ENCODE results near the gene HSD17B10. TPM values are rescaled to one million over a fixed set of nuclear protein-coding genes. Genes with fewer than 3 reads are reported as not detected.

HSD17B10 gene
- total and polyA plus RNA-seq, 9 donors: 46.0 to 127 (median 85.1) TPM

- no peaks in the 10 kb centered on the region for H3K36me3 ChIP-seq
- no peak overlapping the region for H3K27ac ChIP-seq
- WGBS, 3 donors: 74 to 86% (median 78%) methylated on average over 5 of the region's 5 CpGs
- DNase-seq: no peak
- no peaks in the 10 kb centered on the region for H3K27me3 ChIP-seq
- TF ChIP-seq CTCF (IDR thresholded peaks at IDR 0.05) (no peak), EP300 (IDR thresholded peaks at IDR 0.05) (no peak), POLR2A (IDR thresholded peaks at IDR 0.05) (no peak)
- peaks cover 2% of the 10 kb centered on the region for H3K4me1 ChIP-seq (ENCODE audit: insufficient read depth)
- intact Hi-C loops (cut with DNase I): loop anchor here in 1 of 4 donors (5.0 kb wide), 1 partner anchor 118 kb away; no protein-coding TSS in a partner anchor
- H3K4me3 ChIP-seq: no peak overlapping the region
- H3K9me3 ChIP-seq: no peaks in the 10 kb centered on the region
These were observed 5.9 kb upstream of the HSD17B10 start for GRCh38 chrX:53440101-53440500.

- Histone ChIP-seq H3K27me3 (no peaks in the 10 kb centered on the region), H3K27ac (no peak overlapping the region), H3K36me3 (no peaks in the 10 kb centered on the region), H3K4me1 (ENCODE audit: insufficient read depth) (peaks cover 2% of the 10 kb centered on the region), H3K4me3 (no peak overlapping the region), H3K9me3 (no peaks in the 10 kb centered on the region)
- WGBS, 3 donors: 40 to 64% (median 52%) methylated on average over 1 of the region's 1 CpG
- intact Hi-C loops (cut with DNase I): loop anchor here in 3 of 4 donors (5.0 to 10.0 kb wide), 2 partner anchors 122 to 124 kb away; no protein-coding TSS in a partner anchor
- DNase-seq: no peak
- TF ChIP-seq CTCF (IDR thresholded peaks at IDR 0.05) (no peak), EP300 (IDR thresholded peaks at IDR 0.05) (no peak), POLR2A (IDR thresholded peaks at IDR 0.05) (no peak)
These were observed 4.7 kb upstream of the HSD17B10 start for GRCh38 chrX:53438832-53439230.

- WGBS, 3 donors: 49 to 57% (median 56%) methylated on average over 5 of the region's 5 CpGs
- DNase-seq: no peak
These were observed 4.1 kb upstream of the HSD17B10 start for GRCh38 chrX:53438174-53438831.

GRCh38 chrX:53437206-53437605 is 3.0 kb upstream of the HSD17B10 start:
- Histone ChIP-seq H3K36me3 (no peaks in the 10 kb centered on the region), H3K4me1 (ENCODE audit: insufficient read depth) (peaks cover 2% of the 10 kb centered on the region), H3K27ac (no peak overlapping the region), H3K27me3 (no peaks in the 10 kb centered on the region), H3K4me3 (no peak overlapping the region), H3K9me3 (no peaks in the 10 kb centered on the region)
- no peak for DNase-seq
- no peak for TF ChIP-seq POLR2A (IDR thresholded peaks at IDR 0.05)
- no peak for TF ChIP-seq EP300 (IDR thresholded peaks at IDR 0.05)
- TF ChIP-seq CTCF (IDR thresholded peaks at IDR 0.05): no peak
- intact Hi-C loops (cut with DNase I): loop anchor here in 3 of 4 donors (5.0 to 10.0 kb wide), 2 partner anchors 120 to 122 kb away; no protein-coding TSS in a partner anchor
- WGBS, 3 donors: 71 to 85% (median 82%) methylated on average over 2 of the region's 2 CpGs

More at GRCh38 chrX:53438174-53438831, 4.1 kb upstream of the HSD17B10 start:
- H3K9me3 ChIP-seq: no peaks in the 10 kb centered on the region
- peaks cover 2% of the 10 kb centered on the region for H3K4me1 ChIP-seq (ENCODE audit: insufficient read depth)
- TF ChIP-seq EP300 (IDR thresholded peaks at IDR 0.05) (no peak), CTCF (IDR thresholded peaks at IDR 0.05) (no peak), POLR2A (IDR thresholded peaks at IDR 0.05) (no peak)
- intact Hi-C loops (cut with DNase I): loop anchor here in 3 of 4 donors (5.0 to 10.0 kb wide), 2 partner anchors 121 to 124 kb away; no protein-coding TSS in a partner anchor
- H3K27ac ChIP-seq: no peak overlapping the region
- no peak overlapping the region for H3K4me3 ChIP-seq
- no peaks in the 10 kb centered on the region for H3K27me3 ChIP-seq
- no peaks in the 10 kb centered on the region for H3K36me3 ChIP-seq

All from ovary (tissue), 9 donors.